ENCODE measurements around the gene PSMB8.

GRCh38 chr6:32814145-32814544 is 29.7 kb downstream of the PSMB8 start:
- TF ChIP-seq, protein P1, sequence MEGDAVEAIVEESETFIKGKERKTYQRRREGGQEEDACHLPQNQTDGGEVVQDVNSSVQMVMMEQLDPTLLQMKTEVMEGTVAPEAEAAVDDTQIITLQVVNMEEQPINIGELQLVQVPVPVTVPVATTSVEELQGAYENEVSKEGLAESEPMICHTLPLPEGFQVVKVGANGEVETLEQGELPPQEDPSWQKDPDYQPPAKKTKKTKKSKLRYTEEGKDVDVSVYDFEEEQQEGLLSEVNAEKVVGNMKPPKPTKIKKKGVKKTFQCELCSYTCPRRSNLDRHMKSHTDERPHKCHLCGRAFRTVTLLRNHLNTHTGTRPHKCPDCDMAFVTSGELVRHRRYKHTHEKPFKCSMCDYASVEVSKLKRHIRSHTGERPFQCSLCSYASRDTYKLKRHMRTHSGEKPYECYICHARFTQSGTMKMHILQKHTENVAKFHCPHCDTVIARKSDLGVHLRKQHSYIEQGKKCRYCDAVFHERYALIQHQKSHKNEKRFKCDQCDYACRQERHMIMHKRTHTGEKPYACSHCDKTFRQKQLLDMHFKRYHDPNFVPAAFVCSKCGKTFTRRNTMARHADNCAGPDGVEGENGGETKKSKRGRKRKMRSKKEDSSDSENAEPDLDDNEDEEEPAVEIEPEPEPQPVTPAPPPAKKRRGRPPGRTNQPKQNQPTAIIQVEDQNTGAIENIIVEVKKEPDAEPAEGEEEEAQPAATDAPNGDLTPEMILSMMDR (IDR thresholded peaks at IDR 0.05; ENCODE audit: low read depth, low read length) = no peak
- TF ChIP-seq EZH2phosphoT487 (IDR thresholded peaks at IDR 0.05; ENCODE audit: low read depth) = no peak

Measured in OCI-LY3 (cell line).